ENCODE measurements around the gene MUC21.

Gene MUC21

DNA sequence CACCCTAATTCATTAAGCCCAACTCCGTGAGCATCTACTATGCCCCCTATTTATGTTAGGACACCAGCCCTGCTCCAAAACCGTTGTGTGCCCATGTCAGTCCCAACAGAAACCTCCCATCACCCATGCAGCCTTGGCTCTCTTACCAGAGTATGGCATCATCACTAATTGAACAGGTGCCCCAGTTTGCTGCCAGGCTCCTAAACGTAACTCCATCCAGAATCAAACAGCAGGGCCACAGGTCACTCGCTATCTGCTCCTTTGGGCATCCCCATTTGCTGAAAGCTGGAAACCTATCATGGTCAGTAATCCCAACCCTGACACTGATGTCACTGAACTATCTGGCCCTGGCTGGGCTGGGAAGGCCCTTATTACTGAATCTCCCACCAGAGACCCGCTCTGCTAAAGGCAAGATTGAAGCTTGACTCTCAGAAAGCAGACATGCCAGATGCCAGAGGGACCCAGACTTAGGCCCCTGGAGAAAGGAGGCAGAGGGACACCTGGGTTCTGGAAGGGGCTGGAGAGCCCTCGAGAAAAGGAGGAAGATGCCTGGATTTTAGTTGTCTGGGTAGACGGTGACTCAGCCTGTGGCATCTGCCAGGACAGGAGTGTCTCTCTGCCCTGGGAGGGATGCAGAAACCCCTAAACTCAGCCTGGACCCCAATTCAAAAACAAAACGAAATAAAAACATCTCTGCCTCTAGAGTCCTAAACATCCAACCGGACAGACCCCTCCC lies 28.7 kb upstream of the MUC21 start:
- Histone ChIP-seq H2BK15ac (ENCODE audit: low read length) (no peak overlapping the region), H4K8ac (ENCODE audit: low read depth, low read length) (no peak overlapping the region), H4K91ac (ENCODE audit: low read depth, low read length, poor library complexity) (no peak overlapping the region), H2BK5ac (ENCODE audit: low read length) (no peak overlapping the region), H3K27me3 (ENCODE audit: control insufficient read depth in 3 of 3, insufficient read depth in 3 of 3, low read depth in 1 of 3, low read length in 3 of 3) (peaks cover 0 to 68% (median 3%) of the 10 kb centered on the region in 3 experiments), H3K4ac (ENCODE audit: low read length) (no peak overlapping the region), H3K4me2 (ENCODE audit: insufficient read depth, low read length, poor library complexity, severe bottlenecking) (peak overlapping the region; percentile 67), H3K4me1 (ENCODE audit: control insufficient read depth in 2 of 2, insufficient read depth in 1 of 2, low read depth in 1 of 2, low read length in 2 of 2) (peaks cover 2 to 11% of the 10 kb centered on the region in 2 donors), H3K18ac (ENCODE audit: low read length) (no peak overlapping the region), H3K14ac (ENCODE audit: low read length) (no peak overlapping the region), H2BK120ac (ENCODE audit: low read depth, low read length) (no peak overlapping the region), H3K9ac (ENCODE audit: low read depth, low read length, poor library complexity) (no peak overlapping the region), H3K27ac (replicated peaks; ENCODE audit: low read length) (peak overlapping the region; percentile 3), H3K23ac (ENCODE audit: low read depth, low read length, poor library complexity) (no peak overlapping the region), H3K4me3 (ENCODE audit: low read length in 2 of 2) (peak overlapping the region; percentile 1 to 14), H3K9me3 (replicated peaks in 1 of 2; ENCODE audit: control insufficient read depth in 2 of 2, insufficient read depth in 1 of 2, low read depth in 1 of 2, low read length in 2 of 2) (peaks cover 3 to 4% of the 10 kb centered on the region in 2 donors), H3K79me1 (ENCODE audit: low read depth, low read length) (no peaks in the 10 kb centered on the region), H2BK12ac (ENCODE audit: low read length) (no peak overlapping the region), H2AFZ (ENCODE audit: low read length) (peak overlapping the region; percentile 73), H2AK5ac (ENCODE audit: low read depth, low read length) (peak overlapping the region; percentile 13), H3K36me3 (replicated peaks in 1 of 2; ENCODE audit: control insufficient read depth in 2 of 2, insufficient read depth in 2 of 2, low read length in 2 of 2) (no peaks in the 10 kb centered on the region)
- no CpG with 5 or more reads among the region's 9 CpGs for WGBS, 2 donors (ENCODE audit: extremely low coverage in 2 of 2, insufficient read length in 2 of 2, insufficient replicate concordance in 1 of 2)
- no peak for DNase-seq (ENCODE audit: low spot score)

DNA sequence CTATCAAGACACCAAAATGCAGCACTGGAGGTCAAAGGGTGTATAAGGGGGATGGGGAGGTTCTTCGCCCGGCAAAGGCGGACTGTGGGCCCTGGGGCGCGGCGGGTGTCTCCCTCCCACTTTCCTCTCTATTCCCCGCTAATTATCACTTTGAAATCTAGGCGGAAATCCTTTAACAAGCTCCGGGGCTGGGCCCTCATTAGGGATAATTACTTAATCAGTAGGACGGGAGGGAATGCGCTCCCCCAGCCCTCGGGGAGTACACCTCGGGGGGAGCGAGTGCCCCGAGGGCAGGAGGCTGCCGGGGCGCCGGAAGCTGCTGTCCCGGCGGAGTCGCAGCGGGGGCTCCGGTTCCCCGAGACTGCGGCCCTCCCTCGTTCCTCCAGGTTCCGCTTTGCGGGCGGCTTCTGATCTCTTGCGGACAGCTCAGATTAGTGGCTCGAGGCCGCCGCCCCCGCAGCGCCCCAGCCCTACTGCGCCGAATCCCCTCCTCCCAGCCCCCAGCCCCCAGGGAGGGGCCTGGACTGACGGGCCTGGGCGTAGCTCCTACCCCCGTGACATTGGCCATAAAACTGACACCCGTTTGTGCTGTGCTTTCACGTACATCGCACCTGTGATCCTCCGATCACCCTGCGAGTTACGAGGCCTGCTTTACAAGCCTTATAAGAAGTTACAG lies 28.0 kb upstream of the MUC21 start:
- Histone ChIP-seq H2BK12ac (ENCODE audit: low read length) (no peak overlapping the region), H2AFZ (ENCODE audit: low read length) (peak overlapping the region; percentile 73), H2BK15ac (ENCODE audit: low read length) (peak overlapping the region; percentile 25), H3K4me1 (ENCODE audit: control insufficient read depth in 2 of 2, insufficient read depth in 1 of 2, low read depth in 1 of 2, low read length in 2 of 2) (peaks cover 2 to 11% of the 10 kb centered on the region in 2 donors), H3K36me3 (replicated peaks in 1 of 2; ENCODE audit: control insufficient read depth in 2 of 2, insufficient read depth in 2 of 2, low read length in 2 of 2) (no peaks in the 10 kb centered on the region), H3K14ac (ENCODE audit: low read length) (no peak overlapping the region), H3K4me2 (ENCODE audit: insufficient read depth, low read length, poor library complexity, severe bottlenecking) (peak overlapping the region; percentile 67), H3K4ac (ENCODE audit: low read length) (no peak overlapping the region), H2BK120ac (ENCODE audit: low read depth, low read length) (no peak overlapping the region), H3K27me3 (ENCODE audit: control insufficient read depth in 3 of 3, insufficient read depth in 3 of 3, low read depth in 1 of 3, low read length in 3 of 3) (peaks cover 0 to 68% (median 3%) of the 10 kb centered on the region in 3 experiments), H4K8ac (ENCODE audit: low read depth, low read length) (no peak overlapping the region), H3K9ac (ENCODE audit: low read depth, low read length, poor library complexity) (no peak overlapping the region), H2BK5ac (ENCODE audit: low read length) (peak overlapping the region; percentile 27), H3K9me3 (replicated peaks in 1 of 2; ENCODE audit: control insufficient read depth in 2 of 2, insufficient read depth in 1 of 2, low read depth in 1 of 2, low read length in 2 of 2) (peaks cover 3 to 4% of the 10 kb centered on the region in 2 donors), H3K4me3 (ENCODE audit: low read length in 2 of 2) (peak overlapping the region; percentile 1 to 14), H3K27ac (replicated peaks; ENCODE audit: low read length) (no peak overlapping the region), H3K79me1 (ENCODE audit: low read depth, low read length) (no peaks in the 10 kb centered on the region), H2AK5ac (ENCODE audit: low read depth, low read length) (no peak overlapping the region), H3K18ac (ENCODE audit: low read length) (peak overlapping the region; percentile 90), H4K91ac (ENCODE audit: low read depth, low read length, poor library complexity) (no peak overlapping the region), H3K23ac (ENCODE audit: low read depth, low read length, poor library complexity) (no peak overlapping the region)
- no CpG with 5 or more reads among the region's 46 CpGs for WGBS, 2 donors (ENCODE audit: extremely low coverage in 2 of 2, insufficient read length in 2 of 2, insufficient replicate concordance in 1 of 2)
- DNase-seq (ENCODE audit: low spot score): peak; percentile 53

- Histone ChIP-seq H3K27ac (replicated peaks; ENCODE audit: low read length) (no peak overlapping the region), H2BK15ac (ENCODE audit: low read length) (no peak overlapping the region), H2BK5ac (ENCODE audit: low read length) (no peak overlapping the region), H3K4ac (ENCODE audit: low read length) (no peak overlapping the region), H3K27me3 (ENCODE audit: control insufficient read depth in 3 of 3, insufficient read depth in 3 of 3, low read depth in 1 of 3, low read length in 3 of 3) (peaks cover 0 to 60% (median 3%) of the 10 kb centered on the region in 3 experiments), H2BK120ac (ENCODE audit: low read depth, low read length) (no peak overlapping the region), H3K4me3 (ENCODE audit: low read length in 2 of 2) (no peak overlapping the region), H4K8ac (ENCODE audit: low read depth, low read length) (no peak overlapping the region), H3K79me1 (ENCODE audit: low read depth, low read length) (no peaks in the 10 kb centered on the region), H3K9ac (ENCODE audit: low read depth, low read length, poor library complexity) (no peak overlapping the region), H2BK12ac (ENCODE audit: low read length) (no peak overlapping the region), H3K14ac (ENCODE audit: low read length) (no peak overlapping the region), H3K4me1 (ENCODE audit: control insufficient read depth in 2 of 2, insufficient read depth in 1 of 2, low read depth in 1 of 2, low read length in 2 of 2) (peaks cover 2 to 11% of the 10 kb centered on the region in 2 donors), H3K23ac (ENCODE audit: low read depth, low read length, poor library complexity) (no peak overlapping the region), H3K9me3 (replicated peaks in 1 of 2; ENCODE audit: control insufficient read depth in 2 of 2, insufficient read depth in 1 of 2, low read depth in 1 of 2, low read length in 2 of 2) (peaks cover 0 to 3% of the 10 kb centered on the region in 2 donors), H3K18ac (ENCODE audit: low read length) (no peak overlapping the region), H2AFZ (ENCODE audit: low read length) (no peak overlapping the region), H2AK5ac (ENCODE audit: low read depth, low read length) (no peak overlapping the region), H3K36me3 (replicated peaks in 1 of 2; ENCODE audit: control insufficient read depth in 2 of 2, insufficient read depth in 2 of 2, low read length in 2 of 2) (no peaks in the 10 kb centered on the region), H4K91ac (ENCODE audit: low read depth, low read length, poor library complexity) (no peak overlapping the region), H3K4me2 (ENCODE audit: insufficient read depth, low read length, poor library complexity, severe bottlenecking) (no peak overlapping the region)
- DNase-seq (ENCODE audit: low spot score): no peak
- WGBS, 2 donors (ENCODE audit: extremely low coverage in 2 of 2, insufficient read length in 2 of 2, insufficient replicate concordance in 1 of 2): no CpG with 5 or more reads among the region's 2 CpGs
These were observed 25.8 kb upstream of the MUC21 start for GRCh38 chr6:30957716-30958115.

Measured in neuronal stem cell (in vitro differentiated cells).